Vagina (tissue), 2 donors: ENCODE results near the gene DOCK7. TPM values are rescaled to one million over a fixed set of nuclear protein-coding genes. Genes with fewer than 3 reads are reported as not detected.

Source experiments
- DNase-seq, 2 donors: peaks; one replicate each; pipeline ENCODE4 v3.0.0-alpha.2; 2017; ENCODE audit errors: extremely low spot score in 2 of 2
- H3K27ac ChIP-seq: fragments of 200-600 bp; sonication (generic); one replicate; pipeline ENCODE4 v1.5.1; 2019
- H3K27me3 ChIP-seq: fragments of 200-600 bp; sonication (generic); one replicate; pipeline ENCODE4 v1.5.1; 2019
- H3K36me3 ChIP-seq, 2 donors: fragments of 200-600 bp; sonication (generic); one replicate each; pipeline ENCODE4 v1.5.1; 2017 to 2019
- H3K4me1 ChIP-seq: fragments of 200-600 bp; sonication (generic); one replicate; pipeline ENCODE4 v1.5.1; 2019
- H3K4me3 ChIP-seq, 2 donors: fragments of 200-600 bp; sonication (generic); 1 replicate in 1 of 2; 2 replicates in 1 of 2; pipeline ENCODE4 v1.5.1; 2016 to 2019
- H3K9me3 ChIP-seq: fragments of 200-600 bp; sonication (generic); one replicate; pipeline ENCODE4 v1.5.1; 2019
- CTCF ChIP-seq, 3 experiments: fragments of 450-650 bp in 2 of 3; fragments of 200-600 bp in 1 of 3; sonication (generic) in 1 of 3; IDR thresholded peaks; one replicate each; pipeline ENCODE4 v1.5.1; 2017 to 2019; ENCODE audit warnings: antibody characterized with exemption in 3 of 3, mild to moderate bottlenecking in 2 of 3, moderate library complexity in 2 of 3
- POLR2A ChIP-seq, 2 donors: fragments of 450-650 bp; IDR thresholded peaks; one replicate each; pipeline ENCODE4 v1.6.1; 2017; ENCODE audit warnings: antibody characterized with exemption in 2 of 2, mild to moderate bottlenecking in 2 of 2, moderate library complexity in 2 of 2
- POLR2AphosphoS5 ChIP-seq, 2 donors: sonication (generic); formaldehyde crosslinking; IDR thresholded peaks; one replicate each; pipeline ENCODE4 v1.9.0; 2017; ENCODE audit warnings: antibody characterized with exemption in 2 of 2, mild to moderate bottlenecking in 2 of 2, low read depth in 1 of 2; ENCODE audit not compliant: insufficient read depth in 1 of 2
- intact Hi-C: fragments of 100-400 bp; cut with DNase I; formaldehyde crosslinking; loops from one replicate; pipeline ENCODE4 v1.15.1; 2023
- total RNA-seq: library from RNA; depleted of rRNA; stranded (reverse); fragments of >200 nt; gene quantifications from one replicate; pipeline ENCODE4 v1.2.3, GENCODE V29; 2016

DOCK7 gene
- total RNA-seq, 1 donor from 2014 or later: 34.1 TPM

GRCh38 chr1:62424411-62424810 lies 263.8 kb downstream of the DOCK7 start:
- no peak for DNase-seq
- H3K27ac ChIP-seq: no peak overlapping the region
- H3K36me3 ChIP-seq: no peaks in the 10 kb centered on the region
- no peak overlapping the region for H3K4me3 ChIP-seq
- intact Hi-C loops: no loop called here
- no peaks in the 10 kb centered on the region for H3K9me3 ChIP-seq
- TF ChIP-seq POLR2A (IDR thresholded peaks at IDR 0.05): no peak
- TF ChIP-seq POLR2AphosphoS5 (IDR thresholded peaks at IDR 0.05; ENCODE audit: insufficient read depth in 1 of 2, low read depth in 1 of 2): no peak
- TF ChIP-seq CTCF (IDR thresholded peaks at IDR 0.05): no peak
- no peaks in the 10 kb centered on the region for H3K27me3 ChIP-seq
- H3K4me1 ChIP-seq: no peaks in the 10 kb centered on the region

GRCh38 chr1:62423580-62424242 lies 264.5 kb downstream of the DOCK7 start:
- TF ChIP-seq POLR2A (IDR thresholded peaks at IDR 0.05) (no peak), POLR2AphosphoS5 (IDR thresholded peaks at IDR 0.05; ENCODE audit: insufficient read depth in 1 of 2, low read depth in 1 of 2) (no peak), CTCF (IDR thresholded peaks at IDR 0.05) (no peak)

GRCh38 chr1:62420214-62420613 lies 268.0 kb downstream of the DOCK7 start:
- no peak for DNase-seq
- Histone ChIP-seq H3K27ac (no peak overlapping the region), H3K4me3 (no peak overlapping the region), H3K9me3 (no peaks in the 10 kb centered on the region), H3K27me3 (no peaks in the 10 kb centered on the region), H3K36me3 (no peaks in the 10 kb centered on the region), H3K4me1 (no peaks in the 10 kb centered on the region)
- no peak for TF ChIP-seq CTCF (IDR thresholded peaks at IDR 0.05)
- no peak for TF ChIP-seq POLR2A (IDR thresholded peaks at IDR 0.05)
- no peak for TF ChIP-seq POLR2AphosphoS5 (IDR thresholded peaks at IDR 0.05; ENCODE audit: insufficient read depth in 1 of 2, low read depth in 1 of 2)
- intact Hi-C loops: no loop called here

More at GRCh38 chr1:62423580-62424242, 264.5 kb downstream of the DOCK7 start:
- no peaks in the 10 kb centered on the region for H3K4me1 ChIP-seq
- DNase-seq: no peak
- no peak overlapping the region for H3K4me3 ChIP-seq
- no peaks in the 10 kb centered on the region for H3K36me3 ChIP-seq
- intact Hi-C loops: no loop called here
- no peaks in the 10 kb centered on the region for H3K27me3 ChIP-seq
- no peaks in the 10 kb centered on the region for H3K9me3 ChIP-seq
- no peak overlapping the region for H3K27ac ChIP-seq

- Histone ChIP-seq H3K27me3 (no peaks in the 10 kb centered on the region), H3K4me1 (no peaks in the 10 kb centered on the region), H3K4me3 (no peak overlapping the region), H3K27ac (no peak overlapping the region), H3K36me3 (no peaks in the 10 kb centered on the region), H3K9me3 (no peaks in the 10 kb centered on the region)
- TF ChIP-seq CTCF (IDR thresholded peaks at IDR 0.05): no peak
- no peak for TF ChIP-seq POLR2A (IDR thresholded peaks at IDR 0.05)
- TF ChIP-seq POLR2AphosphoS5 (IDR thresholded peaks at IDR 0.05; ENCODE audit: insufficient read depth in 1 of 2, low read depth in 1 of 2): no peak
- intact Hi-C loops: no loop called here
- no peak for DNase-seq
These were observed 270.7 kb downstream of the DOCK7 start for GRCh38 chr1:62417351-62417999.

GRCh38 chr1:62415687-62416086 lies 272.5 kb downstream of the DOCK7 start:
- no peaks in the 10 kb centered on the region for H3K36me3 ChIP-seq
- no peaks in the 10 kb centered on the region for H3K27me3 ChIP-seq
- no peaks in the 10 kb centered on the region for H3K9me3 ChIP-seq
- TF ChIP-seq POLR2A (IDR thresholded peaks at IDR 0.05) (no peak), POLR2AphosphoS5 (IDR thresholded peaks at IDR 0.05; ENCODE audit: insufficient read depth in 1 of 2, low read depth in 1 of 2) (no peak), CTCF (IDR thresholded peaks at IDR 0.05) (no peak)
- H3K27ac ChIP-seq: no peak overlapping the region
- H3K4me1 ChIP-seq: no peaks in the 10 kb centered on the region
- DNase-seq: no peak
- intact Hi-C loops: no loop called here
- H3K4me3 ChIP-seq: no peak overlapping the region
